ENCODE measurements around the gene CTIF.

Gene CTIF

GRCh38 chr18:48735681-48736255, 196.9 kb downstream of the CTIF start:
- no peak for FAIRE-seq
- TF ChIP-seq CTCF (IDR thresholded peaks at IDR 0.05; ENCODE audit: insufficient read depth, missing control alignments): no peak
- DNase-seq (ENCODE audit: insufficient read length, low spot score): no peak

GRCh38 chr18:48736321-48737260, 197.8 kb downstream of the CTIF start:
- FAIRE-seq (no peak), DNase-seq (ENCODE audit: insufficient read length, low spot score) (no peak)
- TF ChIP-seq CTCF (IDR thresholded peaks at IDR 0.05; ENCODE audit: insufficient read depth, missing control alignments): no peak

DNA sequence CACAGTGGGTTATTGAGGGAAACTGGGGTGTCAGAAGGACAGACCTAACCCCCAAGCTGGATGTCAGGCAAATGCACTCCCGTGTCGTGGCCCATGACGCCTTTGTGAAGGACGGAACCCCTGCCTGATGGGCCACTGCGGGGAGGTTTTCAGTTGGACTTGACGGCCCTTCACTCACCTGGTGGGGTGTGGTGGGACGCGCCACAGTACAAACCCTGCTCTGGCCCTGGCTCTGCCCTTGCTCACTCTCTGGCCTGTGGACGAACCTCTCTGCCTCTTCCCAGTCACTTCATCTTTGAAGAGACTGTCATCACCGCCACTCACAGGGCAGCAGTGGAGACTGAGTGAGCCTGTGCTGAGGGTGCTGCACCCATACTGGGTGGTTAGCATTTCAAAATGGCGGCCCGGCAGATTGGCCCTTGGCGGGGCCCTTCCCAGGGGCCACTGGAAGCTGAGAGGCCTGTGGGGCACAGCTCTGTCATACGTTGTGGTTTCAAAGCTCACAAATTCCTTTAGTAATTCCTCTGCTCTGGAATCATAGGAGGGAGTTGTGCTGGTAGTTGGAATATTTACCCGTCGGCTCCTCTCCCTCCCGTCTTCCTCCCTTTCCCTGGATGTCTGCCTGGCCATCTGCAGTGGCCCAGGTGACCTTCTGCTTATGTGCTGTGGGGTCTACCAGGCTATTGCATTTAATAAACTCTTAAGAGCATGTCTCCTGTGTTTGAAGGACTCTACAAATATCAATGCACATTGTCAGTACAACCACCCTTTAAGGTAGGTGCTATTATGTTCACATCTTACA, 200.6 kb downstream of the CTIF start:
- TF ChIP-seq CTCF (IDR thresholded peaks at IDR 0.05; ENCODE audit: insufficient read depth, missing control alignments): no peak
- FAIRE-seq (no peak), DNase-seq (ENCODE audit: insufficient read length, low spot score) (no peak)

DNA sequence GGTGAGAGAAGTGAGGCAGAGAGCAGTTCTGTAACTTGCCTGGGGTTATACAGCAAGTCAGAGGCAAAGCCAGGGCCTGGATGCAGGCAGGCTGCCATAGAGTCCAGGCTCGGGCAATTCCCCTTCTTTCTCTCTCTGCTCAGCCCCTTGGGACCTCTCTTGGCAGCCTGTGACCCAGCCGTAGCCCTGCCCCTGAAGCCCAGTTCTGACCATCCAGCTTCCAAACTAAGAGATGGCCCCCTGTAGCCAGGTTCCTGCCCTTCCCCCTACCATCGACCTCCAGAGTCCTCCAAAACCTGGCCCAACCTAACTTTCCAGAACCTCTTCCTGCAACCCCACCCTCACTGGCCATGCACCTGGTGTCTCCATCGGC, 201.2 kb downstream of the CTIF start:
- no peak for FAIRE-seq
- no peak for TF ChIP-seq CTCF (IDR thresholded peaks at IDR 0.05; ENCODE audit: insufficient read depth, missing control alignments)
- no peak for DNase-seq (ENCODE audit: insufficient read length, low spot score)

DNA sequence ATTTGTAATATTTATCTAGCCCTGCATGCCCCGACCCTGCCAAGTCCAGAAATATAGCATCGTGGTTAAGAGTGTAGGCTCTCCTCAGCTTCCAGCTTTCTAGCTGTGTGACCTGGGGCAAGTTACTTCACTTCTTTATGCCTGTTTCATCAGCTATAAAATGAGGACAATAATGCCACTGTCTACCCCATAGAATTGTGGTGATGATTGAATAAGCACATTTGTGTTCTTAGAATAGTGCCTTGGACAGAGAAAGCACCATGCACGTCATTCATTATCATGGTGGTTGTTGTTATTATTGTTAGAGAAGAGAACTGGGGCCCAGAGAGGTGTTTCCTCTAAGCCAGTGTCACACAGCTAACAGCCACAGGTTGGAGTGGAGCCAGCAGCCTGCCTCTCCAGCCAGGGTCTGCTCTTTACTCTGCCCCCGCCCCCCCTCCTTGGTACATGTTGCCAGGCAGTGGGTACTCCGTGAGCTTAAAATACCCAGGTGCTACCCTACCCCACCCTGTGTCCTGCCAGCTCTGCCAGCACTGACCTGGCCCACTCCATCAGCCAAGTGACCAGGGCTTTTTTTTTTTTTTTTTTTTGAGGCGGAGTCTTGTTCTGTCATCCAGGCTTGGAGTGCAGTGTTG, 202.1 kb downstream of the CTIF start:
- DNase-seq (ENCODE audit: insufficient read length, low spot score) (no peak), FAIRE-seq (no peak)
- TF ChIP-seq CTCF (IDR thresholded peaks at IDR 0.05; ENCODE audit: insufficient read depth, missing control alignments): no peak

GRCh38 chr18:48741866-48742265, 203.0 kb downstream of the CTIF start:
- TF ChIP-seq CTCF (IDR thresholded peaks at IDR 0.05; ENCODE audit: insufficient read depth, missing control alignments): no peak
- DNase-seq (ENCODE audit: insufficient read length, low spot score) (no peak), FAIRE-seq (no peak)
